H1 (cell line): ENCODE measurements around the gene RBM19. TPM values are rescaled to one million over a fixed set of nuclear protein-coding genes. Genes with fewer than 3 reads are reported as not detected.
"Not testable (repeated sequence)": the region's sequence is repeated elsewhere in the genome, so short reads cannot be mapped to it uniquely, and the experiment has no call there.

Experiments
- CTCF ChIA-PET: fragments of 300-600 bp; sonication (Branson Sonifier 250); formaldehyde crosslinking; loops from one replicate; lab custom pipeline; 2021; ENCODE audit not compliant: partially characterized antibody; lab: Charles Lee
- POLR2A ChIA-PET: fragments of 300-600 bp; sonication (Branson Sonifier 250); formaldehyde crosslinking; loops from one replicate; lab custom pipeline; 2021; ENCODE audit warnings: inconsistent platforms; ENCODE audit not compliant: partially characterized antibody; lab: Charles Lee
- DNase-seq, 2 experiments: peaks; one replicate each; pipeline versions ENCODE4 v3.0.0 to v3.0.0-alpha.2; 2010 to 2022; ENCODE audit warnings: low spot score in 2 of 2, low read depth in 1 of 2, mixed read lengths in 1 of 2
- FAIRE-seq: peaks from 2 replicates; lab custom pipeline; 2011; peaks lifted over from hg19 to GRCh38; lab: Jason Lieb, UNC
- H2AFZ ChIP-seq: 2 replicates; pipeline ENCODE4 v1.8.1; 2012; ENCODE audit warnings: low read length, inconsistent platforms
- H2AK5ac ChIP-seq: 2 replicates; pipeline ENCODE4 v1.6.1; 2013; ENCODE audit warnings: low read depth, low read length
- H2BK120ac ChIP-seq: replicated peaks from 2 replicates; pipeline ENCODE3; 2013; ENCODE audit warnings: low read depth, low read length, inconsistent platforms
- H2BK12ac ChIP-seq: 2 replicates; pipeline ENCODE4 v1.6.1; 2013; ENCODE audit warnings: low read depth, low read length
- H2BK15ac ChIP-seq: 2 replicates; pipeline ENCODE4 v1.6.1; 2013; ENCODE audit warnings: low read length
- H2BK20ac ChIP-seq: 2 replicates; pipeline ENCODE4 v1.6.1; 2013; ENCODE audit warnings: low read length
- H2BK5ac ChIP-seq: 2 replicates; pipeline ENCODE4 v1.6.1; 2013; ENCODE audit warnings: low read depth, low read length
- H3K14ac ChIP-seq: 2 replicates; pipeline ENCODE4 v1.6.1; 2013; ENCODE audit warnings: inconsistent platforms; ENCODE audit not compliant: insufficient read length
- H3K18ac ChIP-seq: 2 replicates; pipeline ENCODE4 v1.6.1; 2013; ENCODE audit warnings: low read length; ENCODE audit errors: extremely low read depth
- H3K23ac ChIP-seq: 2 replicates; pipeline ENCODE4 v1.6.1; 2013; ENCODE audit warnings: inconsistent platforms; ENCODE audit not compliant: insufficient read length
- H3K23me2 ChIP-seq: 2 replicates; pipeline ENCODE4 v1.6.1; 2013; ENCODE audit warnings: low read depth, low read length
- H3K27ac ChIP-seq: 2 replicates; pipeline ENCODE4 v1.6.1; 2011; ENCODE audit warnings: low read depth, low read length, inconsistent platforms
- H3K27me3 ChIP-seq, 4 experiments: replicated peaks in 1 of 4; 1 replicate in 1 of 4; 2 replicates in 3 of 4; pipeline versions ENCODE4 v1.6.1 to v1.8.1; 2011 to 2013; ENCODE audit warnings: low read length in 3 of 4, mild to moderate bottlenecking in 3 of 4, inconsistent platforms in 2 of 4, mixed read lengths in 2 of 4, moderate library complexity in 1 of 4; ENCODE audit not compliant: control insufficient read depth in 3 of 4, insufficient read depth in 3 of 4; ENCODE audit errors: extremely low read depth in 1 of 4
- H3K36me3 ChIP-seq, 4 experiments: 2 replicates each; pipeline versions ENCODE4 v1.6.1 to v1.8.1; 2011 to 2013; ENCODE audit warnings: mild to moderate bottlenecking in 4 of 4, low read length in 3 of 4, moderate library complexity in 2 of 4, control low read depth in 1 of 4, inconsistent platforms in 1 of 4; ENCODE audit not compliant: insufficient read depth in 4 of 4, control insufficient read depth in 2 of 4
- H3K4ac ChIP-seq: replicated peaks from 2 replicates; pipeline ENCODE3; 2013; ENCODE audit warnings: low read length, low read depth, mixed read lengths, inconsistent platforms; ENCODE audit not compliant: insufficient read length
- H3K4me1 ChIP-seq, 4 experiments: replicated peaks in 1 of 4; 1 replicate in 1 of 4; 2 replicates in 3 of 4; pipeline versions ENCODE4 v1.6.1 to v1.8.1; 2011 to 2013; ENCODE audit warnings: low read length in 3 of 4, inconsistent platforms in 2 of 4, mixed read lengths in 1 of 4; ENCODE audit not compliant: insufficient read depth in 4 of 4, control insufficient read depth in 3 of 4
- H3K4me2 ChIP-seq, 2 experiments: 2 replicates each; pipeline versions ENCODE4 v1.6.1 to v1.8.1; 2011 to 2013; ENCODE audit warnings: low read depth in 2 of 2, low read length in 2 of 2, control low read depth in 1 of 2, inconsistent platforms in 1 of 2, mild to moderate bottlenecking in 1 of 2; ENCODE audit not compliant: insufficient read depth in 1 of 2
- H3K4me3 ChIP-seq, 4 experiments: fragments of 200-600, 300-600 bp in 1 of 4; sonication (generic), shearing (Covaris generic), sonication (Bioruptor Twin) in 1 of 4; 2 replicates each; pipeline versions ENCODE4 v1.5.1 to v1.8.1; 2011 to 2016; ENCODE audit warnings: low read length in 4 of 4, low read depth in 3 of 4, control low read depth in 2 of 4, inconsistent platforms in 2 of 4, mild to moderate bottlenecking in 2 of 4, mixed read lengths in 1 of 4, moderate library complexity in 1 of 4; ENCODE audit not compliant: insufficient read depth in 2 of 4; ENCODE audit errors: extremely low read depth in 1 of 4
- H3K56ac ChIP-seq: replicated peaks from 2 replicates; pipeline ENCODE3; 2013; ENCODE audit warnings: low read depth, mild to moderate bottlenecking, mixed read lengths, low read length, inconsistent platforms; ENCODE audit not compliant: insufficient read length
- H3K79me1 ChIP-seq: 2 replicates; pipeline ENCODE4 v1.6.1; 2013; ENCODE audit warnings: low read depth, low read length, control low read depth
- H3K79me2 ChIP-seq, 2 experiments: 2 replicates each; pipeline versions ENCODE4 v1.6.1 to v1.8.1; 2012 to 2013; ENCODE audit warnings: low read length in 2 of 2, mild to moderate bottlenecking in 2 of 2, inconsistent platforms in 1 of 2; ENCODE audit not compliant: insufficient read depth in 2 of 2, control insufficient read depth in 1 of 2
- H3K9ac ChIP-seq, 4 experiments: replicated peaks in 1 of 4; 1 replicate in 1 of 4; 2 replicates in 3 of 4; pipeline versions ENCODE4 v1.6.1 to v1.8.1; 2011 to 2013; ENCODE audit warnings: low read depth in 3 of 4, low read length in 3 of 4, control low read depth in 2 of 4, mild to moderate bottlenecking in 2 of 4, moderate library complexity in 2 of 4, inconsistent platforms in 1 of 4; ENCODE audit errors: extremely low read depth in 1 of 4
- H3K9me3 ChIP-seq, 2 experiments: 2 replicates each; pipeline versions ENCODE4 v1.6.1 to v1.8.1; 2012 to 2013; ENCODE audit warnings: mild to moderate bottlenecking in 2 of 2, moderate library complexity in 2 of 2, control low read depth in 1 of 2, inconsistent platforms in 1 of 2, low read depth in 1 of 2, low read length in 1 of 2, mixed read lengths in 1 of 2; ENCODE audit not compliant: insufficient read depth in 2 of 2
- H4K20me1 ChIP-seq, 2 experiments: replicated peaks in 1 of 2; 2 replicates each; pipeline versions ENCODE3 to v1.8.1; 2011 to 2013; ENCODE audit warnings: inconsistent platforms in 2 of 2, low read length in 2 of 2, mild to moderate bottlenecking in 1 of 2; ENCODE audit not compliant: insufficient read depth in 2 of 2, control insufficient read depth in 1 of 2
- H4K5ac ChIP-seq: 2 replicates; pipeline ENCODE4 v1.6.1; 2013; ENCODE audit warnings: low read length, low read depth, mixed read lengths, inconsistent platforms; ENCODE audit not compliant: insufficient read length
- H4K8ac ChIP-seq: 2 replicates; pipeline ENCODE4 v1.8.0; 2013; ENCODE audit warnings: mild to moderate bottlenecking, moderate library complexity, low read length, inconsistent platforms; ENCODE audit not compliant: insufficient read depth; ENCODE audit errors: extremely low read depth
- H4K91ac ChIP-seq: replicated peaks from 2 replicates; pipeline ENCODE3; 2013; ENCODE audit warnings: low read length, mixed read lengths, inconsistent platforms; ENCODE audit not compliant: insufficient read length
- CHD1 ChIP-seq: IDR thresholded peaks from 2 replicates; pipeline ENCODE4 v1.6.1; 2012; ENCODE audit warnings: low read depth, low read length, improper control_type of control experiment
- whole genome bisulfite sequencing, 2 experiments: shearing (Covaris generic) in 1 of 2; methylation state at CpG; one replicate each; pipeline versions ENCODE4 v1.1.6 to v1.1.7; 2013 to 2015; ENCODE audit warnings: low lambda C conversion rate in 2 of 2, mixed read lengths in 2 of 2, inconsistent platforms in 1 of 2, low coverage in 1 of 2, missing lambda C conversion rate in 1 of 2; ENCODE audit not compliant: insufficient replicate concordance in 2 of 2, insufficient coverage in 1 of 2, insufficient read length in 1 of 2; ENCODE audit errors: extremely low coverage in 1 of 2, missing lambda C conversion rate in 1 of 2; 5-methylcytosine and 5-hydroxymethylcytosine counted together
- polyA plus RNA-seq, 7 experiments: library from polyadenylated mRNA; depleted of rRNA in 3 of 7; stranded (reverse) in 5 of 7; unstranded in 2 of 7; fragments of >200 nt in 5 of 7; fragments of 200-250 nt in 2 of 7; gene quantifications; 1 replicate in 5 of 7; 2 replicates in 1 of 7; 4 replicates in 1 of 7; pipeline versions ENCODE4 v1.2.1 to v1.2.3, GENCODE V29; 2011 to 2013; ENCODE audit warnings: missing spikeins in 2 of 7, mixed read lengths in 2 of 7
- total RNA-seq: library from RNA; stranded (reverse); fragmentation: NEBNext Ultra II Directional; extraction: Animal tissue kit (Norgen Biotek cat#: 25700); gene quantifications from 2 replicates; pipeline ENCODE4 v1.2.1, GENCODE V29; 2021

The RBM19 gene
- total and polyA plus RNA-seq, 2 of the 8 experiments (the other 6 are each of a cell fraction or from before 2014, with no cell fraction given): 23.4 to 61.9 TPM

GRCh38 chr12:113903381-113903863, 62.7 kb downstream of the RBM19 start (continued):
- TF ChIP-seq CHD1: no peak

DNA sequence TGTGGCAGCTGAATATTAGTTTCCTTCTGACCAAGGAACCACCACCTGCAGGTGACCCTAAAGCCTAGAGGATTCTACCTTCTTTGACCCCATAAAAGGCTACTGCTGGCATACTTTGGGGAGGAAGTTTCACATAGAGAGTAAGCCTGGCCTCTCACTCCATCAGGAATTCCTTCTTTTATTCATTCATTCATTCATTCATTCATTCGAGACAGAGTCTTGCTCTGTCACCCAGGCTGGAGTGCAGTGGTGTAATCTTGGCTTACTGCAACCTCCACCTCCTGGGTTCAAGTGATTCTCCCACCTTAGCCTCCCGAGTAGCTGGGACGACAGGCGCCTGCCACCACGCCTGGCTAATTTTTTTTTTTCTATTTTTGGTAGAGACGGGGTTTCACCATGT, 64.8 kb downstream of the RBM19 start:
- CTCF ChIA-PET: interaction anchor here (0.6 to 4.2 kb wide), 3 partner anchors 11 to 466 kb away, joined by 3 to 21 read pairs (median 3); no protein-coding TSS in a partner anchor
- H3K18ac ChIP-seq, H4K8ac ChIP-seq, H3K9me3 ChIP-seq, H2BK20ac ChIP-seq, POLR2A ChIA-PET, H2BK5ac ChIP-seq, H3K56ac ChIP-seq, H4K20me1 ChIP-seq, H3K79me2 ChIP-seq, H2AK5ac ChIP-seq, H2BK15ac ChIP-seq, H3K79me1 ChIP-seq, H2BK120ac ChIP-seq, H3K23ac ChIP-seq, H2AFZ ChIP-seq, H2BK12ac ChIP-seq, H3K23me2 ChIP-seq, DNase-seq, H3K4me1 ChIP-seq, H3K4ac ChIP-seq, H3K27me3 ChIP-seq, H3K4me3 ChIP-seq, H3K36me3 ChIP-seq, FAIRE-seq, H3K9ac ChIP-seq, H4K91ac ChIP-seq, H3K27ac ChIP-seq, H3K14ac ChIP-seq, H4K5ac ChIP-seq, H3K4me2 ChIP-seq: not testable (repeated sequence)
- WGBS, 2 experiments: 78% methylated on average over 6 of the region's 6 CpGs; no CpG with 5 or more reads in 1 of the 2 experiments
